ENCODE results near the gene ADAMTSL2. TPM values are rescaled to one million over a fixed set of nuclear protein-coding genes. Genes with fewer than 3 reads are reported as not detected.

Gene ADAMTSL2
- total RNA-seq, 2 donors from 2014 or later: 0.18 to 0.93 TPM

- Mint-ChIP-seq H3K4me3 (no peak overlapping the region), H3K4me1 (peaks cover 12% of the 10 kb centered on the region), H3K36me3 (ENCODE audit: low read depth) (no peaks in the 10 kb centered on the region), H3K9me3 (no peaks in the 10 kb centered on the region), H3K27ac (no peak overlapping the region), H3K27me3 (ENCODE audit: insufficient read depth) (no peaks in the 10 kb centered on the region)
- no peak overlapping the region for H3K9ac ChIP-seq (ENCODE audit: extremely low read depth, low read length, poor library complexity, severe bottlenecking)
- no peaks in the 10 kb centered on the region for H3K27me3 ChIP-seq (ENCODE audit: control insufficient read depth, insufficient read depth, low read length, poor library complexity, severe bottlenecking)
- no peaks in the 10 kb centered on the region for H3K36me3 ChIP-seq (ENCODE audit: control insufficient read depth, insufficient read depth, low read length)
- H3K4me1 ChIP-seq (ENCODE audit: control insufficient read depth, insufficient read depth, low read length): peaks cover 4% of the 10 kb centered on the region
- DNase-seq: no peak
- WGBS, 2 experiments (ENCODE audit: insufficient coverage in 1 of 2, insufficient read length in 1 of 2): 93 to 94% methylated on average over 8 of the region's 8 CpGs
- H3K27ac ChIP-seq (ENCODE audit: low read depth, low read length): no peak overlapping the region
- no peak for TF ChIP-seq CTCF (conservative IDR thresholded peaks at IDR 0.05)
- no peak overlapping the region for H3K4me3 ChIP-seq (ENCODE audit: low read length)
- no peaks in the 10 kb centered on the region for H3K9me3 ChIP-seq (ENCODE audit: control insufficient read depth, low read length)
Measured at GRCh38 chr9:133554729-133555128, 20.2 kb downstream of the ADAMTSL2 start.

GRCh38 chr9:133556354-133556753, 21.9 kb downstream of the ADAMTSL2 start:
- no peaks in the 10 kb centered on the region for H3K9me3 ChIP-seq (ENCODE audit: control insufficient read depth, low read length)
- Mint-ChIP-seq H3K4me1 (peaks cover 12% of the 10 kb centered on the region), H3K9me3 (no peaks in the 10 kb centered on the region), H3K27ac (no peak overlapping the region), H3K27me3 (ENCODE audit: insufficient read depth) (no peaks in the 10 kb centered on the region), H3K4me3 (no peak overlapping the region), H3K36me3 (ENCODE audit: low read depth) (no peaks in the 10 kb centered on the region)
- no peak for DNase-seq
- H3K27ac ChIP-seq (ENCODE audit: low read depth, low read length): no peak overlapping the region
- H3K36me3 ChIP-seq (ENCODE audit: control insufficient read depth, insufficient read depth, low read length): no peaks in the 10 kb centered on the region
- WGBS, 2 experiments (ENCODE audit: insufficient coverage in 1 of 2, insufficient read length in 1 of 2): 87 to 90% methylated on average over 5 of the region's 5 CpGs
- peaks cover 4% of the 10 kb centered on the region for H3K4me1 ChIP-seq (ENCODE audit: control insufficient read depth, insufficient read depth, low read length)
- no peaks in the 10 kb centered on the region for H3K27me3 ChIP-seq (ENCODE audit: control insufficient read depth, insufficient read depth, low read length, poor library complexity, severe bottlenecking)
- H3K4me3 ChIP-seq (ENCODE audit: low read length): no peak overlapping the region
- no peak overlapping the region for H3K9ac ChIP-seq (ENCODE audit: extremely low read depth, low read length, poor library complexity, severe bottlenecking)
- no peak for TF ChIP-seq CTCF (conservative IDR thresholded peaks at IDR 0.05)

- WGBS, 2 experiments (ENCODE audit: insufficient coverage in 1 of 2, insufficient read length in 1 of 2): 87 to 90% methylated on average over 9 of the region's 9 CpGs
- H3K4me3 ChIP-seq (ENCODE audit: low read length): no peak overlapping the region
- H3K27ac ChIP-seq (ENCODE audit: low read depth, low read length): no peak overlapping the region
- no peak for DNase-seq
- H3K9ac ChIP-seq (ENCODE audit: extremely low read depth, low read length, poor library complexity, severe bottlenecking): no peak overlapping the region
- no peaks in the 10 kb centered on the region for H3K9me3 Mint-ChIP-seq
- no peak overlapping the region for H3K27ac Mint-ChIP-seq
- H3K27me3 ChIP-seq (ENCODE audit: control insufficient read depth, insufficient read depth, low read length, poor library complexity, severe bottlenecking): no peaks in the 10 kb centered on the region
- H3K9me3 ChIP-seq (ENCODE audit: control insufficient read depth, low read length): no peaks in the 10 kb centered on the region
- H3K27me3 Mint-ChIP-seq (ENCODE audit: insufficient read depth): no peaks in the 10 kb centered on the region
- peaks cover 4% of the 10 kb centered on the region for H3K4me1 ChIP-seq (ENCODE audit: control insufficient read depth, insufficient read depth, low read length)
- H3K36me3 Mint-ChIP-seq (ENCODE audit: low read depth): no peaks in the 10 kb centered on the region
- H3K4me1 Mint-ChIP-seq: peaks cover 12% of the 10 kb centered on the region
- H3K36me3 ChIP-seq (ENCODE audit: control insufficient read depth, insufficient read depth, low read length): no peaks in the 10 kb centered on the region
- H3K4me3 Mint-ChIP-seq: no peak overlapping the region
- TF ChIP-seq CTCF (conservative IDR thresholded peaks at IDR 0.05): no peak
Measured at GRCh38 chr9:133557581-133557980, 23.1 kb downstream of the ADAMTSL2 start.

Data from endodermal cell (in vitro differentiated cells).